OCI-LY7 (cell line): ENCODE results near the gene CYB561.

Experiments used
- CTCF ChIP-seq: fragments of 200-600 bp; sonication (generic); conservative IDR thresholded peaks from 2 replicates; pipeline ENCODE4 v1.5.1; 2014; ENCODE audit warnings: mild to moderate bottlenecking, antibody characterized with exemption, low read length, moderate library complexity, mixed read lengths
- EZH2phosphoT487 ChIP-seq: fragments of 200-600 bp; sonication (generic); IDR thresholded peaks from 2 replicates; pipeline ENCODE4 v1.6.1; 2018; ENCODE audit warnings: low read depth, borderline replicate concordance, mild to moderate bottlenecking, mixed run types, antibody characterized with exemption, low read length, moderate library complexity, mixed read lengths

GRCh38 chr17:63438092-63439051 lies 7.7 kb downstream of the CYB561 start:
- TF ChIP-seq CTCF (no peak), EZH2phosphoT487 (no peak)
